ENCODE measurements around the gene ST6GALNAC3.

DNA sequence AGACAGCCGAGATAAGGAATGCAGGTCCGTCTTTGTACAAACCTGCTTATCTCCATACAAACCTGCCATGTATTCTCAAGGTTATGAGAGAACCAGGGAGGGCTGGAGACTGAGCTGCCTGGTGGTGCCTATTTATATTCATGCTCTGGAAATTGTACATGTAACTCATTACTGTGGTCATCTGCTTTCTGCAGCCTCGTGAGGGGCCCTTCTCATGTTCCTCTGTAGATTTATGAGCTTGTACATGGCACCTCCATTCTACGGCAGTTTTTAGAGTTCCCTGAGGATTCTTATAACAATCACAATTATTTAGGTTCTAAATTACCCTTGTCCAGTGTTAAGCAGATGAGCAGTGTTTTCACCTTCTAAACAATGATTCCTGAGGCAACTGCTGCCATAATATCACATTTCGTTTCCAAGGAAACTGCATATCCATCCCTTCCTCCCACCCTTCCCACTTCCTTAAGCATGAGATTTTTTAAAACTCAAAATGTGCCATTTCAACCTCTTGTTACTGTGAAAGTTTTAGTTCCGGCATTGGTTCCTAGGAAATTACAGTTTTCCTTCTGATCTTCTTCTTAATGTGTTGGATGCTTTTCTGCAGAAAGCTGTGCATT is 112.1 kb downstream of the ST6GALNAC3 start:
- TF ChIP-seq, protein P1, sequence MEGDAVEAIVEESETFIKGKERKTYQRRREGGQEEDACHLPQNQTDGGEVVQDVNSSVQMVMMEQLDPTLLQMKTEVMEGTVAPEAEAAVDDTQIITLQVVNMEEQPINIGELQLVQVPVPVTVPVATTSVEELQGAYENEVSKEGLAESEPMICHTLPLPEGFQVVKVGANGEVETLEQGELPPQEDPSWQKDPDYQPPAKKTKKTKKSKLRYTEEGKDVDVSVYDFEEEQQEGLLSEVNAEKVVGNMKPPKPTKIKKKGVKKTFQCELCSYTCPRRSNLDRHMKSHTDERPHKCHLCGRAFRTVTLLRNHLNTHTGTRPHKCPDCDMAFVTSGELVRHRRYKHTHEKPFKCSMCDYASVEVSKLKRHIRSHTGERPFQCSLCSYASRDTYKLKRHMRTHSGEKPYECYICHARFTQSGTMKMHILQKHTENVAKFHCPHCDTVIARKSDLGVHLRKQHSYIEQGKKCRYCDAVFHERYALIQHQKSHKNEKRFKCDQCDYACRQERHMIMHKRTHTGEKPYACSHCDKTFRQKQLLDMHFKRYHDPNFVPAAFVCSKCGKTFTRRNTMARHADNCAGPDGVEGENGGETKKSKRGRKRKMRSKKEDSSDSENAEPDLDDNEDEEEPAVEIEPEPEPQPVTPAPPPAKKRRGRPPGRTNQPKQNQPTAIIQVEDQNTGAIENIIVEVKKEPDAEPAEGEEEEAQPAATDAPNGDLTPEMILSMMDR (IDR thresholded peaks at IDR 0.05): no peak
- TF ChIP-seq ZFX (IDR thresholded peaks at IDR 0.05; ENCODE audit: borderline replicate concordance): no peak

All from 22Rv1 (cell line).